Activated CD4-positive, alpha-beta T cell treated with anti-CD3 and anti-CD28 coated beads, Interleukin-2, amount 10 ng/mL, durations not matched to agents 7 days and 5 days (primary cell): ENCODE results near the gene EMID1. TPM values are rescaled to one million over a fixed set of nuclear protein-coding genes. Genes with fewer than 3 reads are reported as not detected.

Experiments
- CTCF ChIA-PET: fragments of 350-600 bp; sonication (Branson Sonifier 250); formaldehyde crosslinking; loops from one replicate; lab custom pipeline; 2021; ENCODE audit warnings: antibody characterized with exemption; lab: Charles Lee
- POLR2A ChIA-PET: fragments of 350-600 bp; sonication (Branson Sonifier 250); formaldehyde crosslinking; loops from one replicate; lab custom pipeline; 2021; ENCODE audit warnings: antibody characterized with exemption; lab: Charles Lee
- DNase-seq: peaks from one replicate; pipeline ENCODE4 v3.0.0-alpha.2; 2020
- H3K27ac Mint-ChIP-seq: one replicate; pipeline ENCODE4 v1.8.0; 2021; ENCODE audit warnings: mild to moderate bottlenecking, moderate library complexity, mixed read lengths
- H3K27me3 Mint-ChIP-seq: one replicate; pipeline ENCODE4 v1.8.0; 2021; ENCODE audit warnings: mixed read lengths
- H3K36me3 Mint-ChIP-seq: one replicate; pipeline ENCODE4 v1.8.0; 2021; ENCODE audit warnings: low read depth, mixed read lengths
- H3K4me1 Mint-ChIP-seq: one replicate; pipeline ENCODE4 v1.8.0; 2021; ENCODE audit warnings: mixed read lengths
- H3K4me3 Mint-ChIP-seq: one replicate; pipeline ENCODE4 v1.8.0; 2021; ENCODE audit warnings: mild to moderate bottlenecking, moderate library complexity, mixed read lengths
- H3K9me3 Mint-ChIP-seq: one replicate; pipeline ENCODE4 v1.8.0; 2021; ENCODE audit warnings: mixed read lengths
- total RNA-seq, 2 experiments: library from RNA; stranded (reverse); gene quantifications; one replicate each; pipeline ENCODE4 v1.2.3, GENCODE V29; 2021

The EMID1 gene
- total RNA-seq, result not detected

DNA sequence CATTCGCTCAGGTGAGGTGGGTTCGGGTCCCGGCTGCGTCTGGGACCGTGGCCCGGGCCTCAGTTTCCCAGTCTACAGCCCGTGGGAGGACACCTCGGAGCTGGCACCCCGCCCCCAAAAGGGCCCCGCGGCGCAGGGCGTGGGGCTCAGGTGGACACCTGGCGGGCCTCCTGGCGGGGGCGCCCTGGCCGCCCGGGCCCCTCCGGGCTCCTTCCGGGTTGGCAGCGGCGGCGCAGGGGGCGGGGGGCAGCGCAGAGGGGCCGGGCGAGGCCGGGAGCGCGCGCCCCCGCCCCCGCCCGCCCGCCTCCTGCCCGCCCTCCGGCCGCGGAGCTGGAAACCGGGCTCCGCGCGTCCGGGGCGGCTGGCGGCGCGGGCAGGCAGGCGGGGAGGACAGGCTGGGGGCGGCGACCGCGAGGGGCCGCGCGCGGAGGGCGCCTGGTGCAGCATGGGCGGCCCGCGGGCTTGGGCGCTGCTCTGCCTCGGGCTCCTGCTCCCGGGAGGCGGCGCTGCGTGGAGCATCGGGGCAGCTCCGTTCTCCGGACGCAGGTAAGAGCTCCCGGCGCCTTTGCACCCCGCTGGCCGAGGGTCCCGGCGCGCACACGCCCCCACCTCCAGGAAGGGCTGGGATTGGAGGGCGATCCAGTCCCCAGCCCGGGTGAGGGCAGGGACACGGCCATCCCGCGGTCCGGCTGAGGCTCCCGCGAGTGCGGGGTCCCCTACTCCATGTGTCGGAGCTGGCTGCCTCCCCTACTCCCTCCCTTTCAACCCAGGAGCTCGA, at the start of gene EMID1:
Gene EMID1 (plus strand): TSS at position 303 of the 778 bp plus-strand sequence. CDS start 143 bp downstream, at position 446.
- DNase-seq, result no peak
- H3K9me3 Mint-ChIP-seq, result no peaks in the 10 kb centered on the region
- ChIA-PET CTCF (interaction anchor here (0.5 to 1.2 kb wide), 5 partner anchors 8 to 221 kb away, joined by 3 to 4 read pairs (median 3); no protein-coding TSS in a partner anchor), POLR2A (interaction anchor here (0.6 kb wide), 1 partner anchor 26 kb away, joined by 4 read pairs; no protein-coding TSS in a partner anchor)
- peaks cover 31% of the 10 kb centered on the region for H3K4me1 Mint-ChIP-seq
- peaks cover 42% of the 10 kb centered on the region for H3K27me3 Mint-ChIP-seq
- no peak within 1 kb of the TSS for H3K27ac Mint-ChIP-seq
- no peak within 1 kb of the TSS for H3K4me3 Mint-ChIP-seq
- no peaks in the 10 kb centered on the region for H3K36me3 Mint-ChIP-seq

DNA sequence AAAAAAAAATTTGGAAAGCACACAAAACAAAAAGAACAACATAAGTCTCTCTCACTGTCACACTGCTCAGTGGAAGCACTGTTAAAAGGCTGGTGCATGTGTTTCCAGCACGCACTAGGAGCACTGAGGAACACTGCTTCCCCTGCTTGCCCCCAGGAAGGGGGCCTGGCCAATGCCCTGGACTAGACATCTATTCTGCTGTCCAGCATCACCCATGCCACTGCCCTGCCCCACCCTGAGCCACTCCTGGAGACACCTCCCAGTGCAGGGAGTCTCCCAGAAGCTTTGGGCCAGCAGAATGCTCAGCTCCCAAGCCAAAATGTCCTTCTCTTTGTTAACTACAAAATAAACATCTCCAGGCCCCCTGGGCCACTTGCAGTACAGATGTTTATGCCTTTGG, 49.7 kb upstream of the EMID1 start:
- ChIA-PET CTCF (no interaction called here), POLR2A (no interaction called here)
- Mint-ChIP-seq H3K27me3 (peaks cover 31% of the 10 kb centered on the region), H3K9me3 (no peaks in the 10 kb centered on the region), H3K4me3 (no peak overlapping the region), H3K36me3 (no peaks in the 10 kb centered on the region), H3K27ac (no peak overlapping the region), H3K4me1 (peaks cover 12% of the 10 kb centered on the region)
- DNase-seq, result no peak

DNA sequence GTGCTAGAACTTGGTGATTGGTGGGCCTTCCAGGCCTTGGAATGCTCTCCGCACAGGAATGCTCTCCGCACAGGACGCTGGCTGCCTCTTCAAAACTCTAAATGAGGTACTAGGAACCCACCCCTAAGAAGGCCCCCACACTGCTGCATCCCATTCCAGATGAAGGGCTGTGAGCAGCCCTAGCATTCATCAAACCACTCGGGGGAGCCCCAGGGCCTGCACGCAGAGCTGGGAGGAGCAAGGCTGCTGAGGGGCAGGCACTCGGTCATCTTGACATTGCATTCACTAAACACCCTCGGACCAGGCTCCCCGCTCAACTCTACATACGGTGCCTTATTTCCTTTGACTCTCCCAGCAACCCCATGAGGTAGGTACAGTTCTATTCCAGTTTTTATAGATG, 49.2 kb upstream of the EMID1 start:
- no peak overlapping the region for H3K4me3 Mint-ChIP-seq
- H3K4me1 Mint-ChIP-seq, result peaks cover 12% of the 10 kb centered on the region
- ChIA-PET CTCF (no interaction called here), POLR2A (no interaction called here)
- H3K9me3 Mint-ChIP-seq, result no peaks in the 10 kb centered on the region
- no peak for DNase-seq
- no peak overlapping the region for H3K27ac Mint-ChIP-seq
- no peaks in the 10 kb centered on the region for H3K36me3 Mint-ChIP-seq
- H3K27me3 Mint-ChIP-seq, result peaks cover 31% of the 10 kb centered on the region

DNA sequence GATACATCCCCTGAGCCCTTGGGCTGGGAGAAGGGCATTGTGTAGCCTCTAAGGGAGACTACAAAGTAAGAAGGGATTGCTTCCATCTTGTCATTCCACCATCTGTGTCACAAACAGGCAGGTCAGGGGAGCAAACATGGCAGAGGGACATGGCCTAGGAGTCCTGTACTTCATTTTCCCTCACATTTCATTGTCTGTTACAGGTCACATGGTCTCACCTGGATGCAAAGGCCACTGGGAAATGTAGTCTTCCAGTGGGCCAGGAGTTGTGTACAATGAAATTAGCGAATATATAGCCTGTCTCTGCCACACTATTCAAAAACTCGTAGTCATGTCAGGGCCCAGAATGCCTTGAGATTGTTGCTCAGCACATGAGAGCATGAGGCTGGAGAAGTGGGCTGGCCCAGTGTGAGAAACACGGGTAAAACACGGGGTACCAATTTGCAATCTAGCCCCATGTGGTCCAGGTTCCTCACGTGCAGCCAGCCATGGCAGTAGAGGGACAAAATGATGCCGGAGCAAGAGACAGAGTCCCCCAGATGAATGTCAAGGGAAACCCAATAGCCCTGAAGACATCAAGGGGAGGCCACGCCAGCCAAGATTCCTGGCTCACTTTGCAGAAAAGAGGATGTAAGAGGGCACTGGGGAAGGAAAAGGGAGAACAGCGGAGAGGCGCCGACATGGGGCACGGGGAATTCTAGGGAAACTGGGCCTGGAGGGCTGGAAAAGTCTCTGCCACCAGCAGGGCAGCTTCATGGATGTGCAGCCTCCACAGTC, 47.7 kb upstream of the EMID1 start:
- Mint-ChIP-seq H3K36me3 (no peaks in the 10 kb centered on the region), H3K9me3 (no peaks in the 10 kb centered on the region), H3K27me3 (peaks cover 26% of the 10 kb centered on the region), H3K4me1 (peaks cover 8% of the 10 kb centered on the region), H3K27ac (no peak overlapping the region), H3K4me3 (no peak overlapping the region)
- CTCF ChIA-PET, result no interaction called here
- POLR2A ChIA-PET, result no interaction called here
- DNase-seq, result no peak

DNA sequence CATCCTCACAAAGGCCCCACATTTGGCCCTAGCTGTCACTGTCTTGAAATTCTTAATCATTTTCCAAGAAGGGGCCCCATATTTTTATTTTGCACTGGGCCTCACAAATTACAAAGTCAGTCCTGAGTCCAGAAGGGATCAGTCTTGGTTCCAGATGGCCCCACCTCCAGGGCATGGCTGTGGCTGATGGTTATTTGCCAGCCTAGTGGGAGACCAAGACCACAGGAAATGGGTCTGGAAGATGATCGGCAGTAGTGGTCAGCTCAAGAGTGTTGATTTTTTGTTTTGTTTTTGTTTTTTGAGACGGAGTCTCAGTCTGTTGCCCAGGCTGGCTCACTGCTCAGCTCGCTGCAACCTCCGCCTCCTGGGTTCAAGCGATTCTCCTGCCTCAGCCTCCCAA, 47.1 kb upstream of the EMID1 start:
- no peak overlapping the region for H3K4me3 Mint-ChIP-seq
- DNase-seq, result no peak
- no peaks in the 10 kb centered on the region for H3K36me3 Mint-ChIP-seq
- POLR2A ChIA-PET, result no interaction called here
- peaks cover 22% of the 10 kb centered on the region for H3K27me3 Mint-ChIP-seq
- H3K4me1 Mint-ChIP-seq, result peaks cover 7% of the 10 kb centered on the region
- no peaks in the 10 kb centered on the region for H3K9me3 Mint-ChIP-seq
- no peak overlapping the region for H3K27ac Mint-ChIP-seq
- CTCF ChIA-PET, result no interaction called here

DNA sequence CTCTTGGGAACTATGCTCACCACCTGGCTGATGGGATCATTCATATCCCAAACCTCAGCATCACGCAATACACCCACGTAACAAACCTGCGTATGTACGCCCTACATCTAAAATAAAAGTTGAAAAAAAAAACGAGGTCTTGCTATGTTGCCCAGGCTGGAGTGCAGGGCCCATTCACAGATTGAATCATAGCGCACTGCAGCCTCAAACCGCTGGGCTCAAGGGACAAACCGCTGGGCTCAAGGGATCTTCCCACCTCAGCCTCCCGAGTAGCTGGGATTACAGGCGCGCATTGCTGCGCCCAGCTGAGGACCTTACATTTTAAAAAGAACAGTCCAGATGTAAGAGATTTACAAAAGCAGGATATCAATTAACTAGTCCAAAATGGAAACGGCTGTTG, 41.9 kb upstream of the EMID1 start:
- peaks cover 17% of the 10 kb centered on the region for H3K4me1 Mint-ChIP-seq
- no peak overlapping the region for H3K27ac Mint-ChIP-seq
- no peak for DNase-seq
- POLR2A ChIA-PET, result no interaction called here
- CTCF ChIA-PET, result interaction anchor here (0.7 kb wide), 1 partner anchor 335 kb away, joined by 3 read pairs; no protein-coding TSS in a partner anchor
- peaks cover 36% of the 10 kb centered on the region for H3K27me3 Mint-ChIP-seq
- H3K4me3 Mint-ChIP-seq, result no peak overlapping the region
- no peaks in the 10 kb centered on the region for H3K9me3 Mint-ChIP-seq
- no peaks in the 10 kb centered on the region for H3K36me3 Mint-ChIP-seq

DNA sequence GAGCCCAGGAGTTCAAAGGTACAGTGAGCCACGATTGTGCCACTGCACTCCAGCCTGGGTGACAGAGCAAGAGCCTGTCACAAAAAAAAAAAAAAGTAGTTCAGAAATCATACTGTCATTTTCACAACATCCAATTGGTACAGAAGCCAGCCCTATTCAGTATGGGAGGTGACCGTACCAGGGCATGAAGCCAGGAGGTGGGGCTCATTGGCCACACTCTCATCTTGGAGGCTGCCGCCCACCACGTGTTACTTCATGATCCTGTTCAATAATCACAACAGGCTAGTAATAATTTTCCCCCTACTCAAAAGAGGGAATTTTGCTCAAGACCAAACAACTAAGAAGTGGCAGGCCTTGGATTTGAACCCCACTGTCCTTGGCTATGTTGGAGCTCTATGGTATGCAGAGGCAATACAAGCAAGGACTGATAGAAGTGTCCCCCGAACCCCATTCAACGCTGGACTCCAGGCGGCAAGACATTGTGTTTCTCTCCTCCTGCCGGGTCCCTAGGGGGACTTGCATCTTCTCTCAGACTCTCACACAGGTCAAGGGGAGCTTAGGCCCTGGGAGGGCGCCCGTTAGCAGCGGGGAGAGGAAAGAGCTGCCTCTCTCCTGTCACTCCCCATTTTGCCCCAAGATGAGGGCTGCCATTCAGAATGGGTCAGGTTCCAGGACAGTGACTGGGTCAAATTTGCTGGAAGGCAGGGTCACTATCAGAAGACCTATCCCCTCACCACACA, 40.2 kb upstream of the EMID1 start:
- Mint-ChIP-seq H3K4me3 (no peak overlapping the region), H3K9me3 (no peaks in the 10 kb centered on the region), H3K36me3 (no peaks in the 10 kb centered on the region), H3K27ac (no peak overlapping the region), H3K4me1 (peaks cover 17% of the 10 kb centered on the region), H3K27me3 (peaks cover 35% of the 10 kb centered on the region)
- CTCF ChIA-PET, result interaction anchor here (2.4 kb wide), 1 partner anchor 11 kb away, joined by 5 read pairs; no protein-coding TSS in a partner anchor
- POLR2A ChIA-PET, result no interaction called here
- no peak for DNase-seq

DNA sequence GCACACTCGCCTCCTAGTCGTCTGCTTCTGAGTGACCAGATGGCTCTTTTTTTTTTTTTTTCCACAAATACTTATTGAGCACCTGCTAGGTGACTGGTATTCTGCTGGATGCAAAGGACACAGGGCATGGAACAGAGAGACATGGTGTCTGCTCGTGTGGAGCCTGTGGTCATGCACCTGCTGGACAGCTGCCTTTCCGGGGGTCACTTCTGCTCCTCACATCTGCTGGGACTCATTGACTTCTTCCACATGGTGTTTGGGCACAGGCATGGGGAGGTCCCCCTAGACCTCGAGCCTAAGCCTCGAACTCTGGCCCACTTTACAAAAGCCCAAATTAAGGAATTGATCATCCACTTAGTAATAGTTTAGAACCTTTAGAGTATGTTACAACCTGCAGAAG, 39.5 kb upstream of the EMID1 start:
- H3K4me3 Mint-ChIP-seq, result no peak overlapping the region
- H3K27me3 Mint-ChIP-seq, result peaks cover 31% of the 10 kb centered on the region
- POLR2A ChIA-PET, result no interaction called here
- H3K27ac Mint-ChIP-seq, result no peak overlapping the region
- CTCF ChIA-PET, result interaction anchor here (2.4 kb wide), 1 partner anchor 12 kb away, joined by 5 read pairs; no protein-coding TSS in a partner anchor
- H3K36me3 Mint-ChIP-seq, result no peaks in the 10 kb centered on the region
- H3K4me1 Mint-ChIP-seq, result peaks cover 17% of the 10 kb centered on the region
- no peaks in the 10 kb centered on the region for H3K9me3 Mint-ChIP-seq
- no peak for DNase-seq

DNA sequence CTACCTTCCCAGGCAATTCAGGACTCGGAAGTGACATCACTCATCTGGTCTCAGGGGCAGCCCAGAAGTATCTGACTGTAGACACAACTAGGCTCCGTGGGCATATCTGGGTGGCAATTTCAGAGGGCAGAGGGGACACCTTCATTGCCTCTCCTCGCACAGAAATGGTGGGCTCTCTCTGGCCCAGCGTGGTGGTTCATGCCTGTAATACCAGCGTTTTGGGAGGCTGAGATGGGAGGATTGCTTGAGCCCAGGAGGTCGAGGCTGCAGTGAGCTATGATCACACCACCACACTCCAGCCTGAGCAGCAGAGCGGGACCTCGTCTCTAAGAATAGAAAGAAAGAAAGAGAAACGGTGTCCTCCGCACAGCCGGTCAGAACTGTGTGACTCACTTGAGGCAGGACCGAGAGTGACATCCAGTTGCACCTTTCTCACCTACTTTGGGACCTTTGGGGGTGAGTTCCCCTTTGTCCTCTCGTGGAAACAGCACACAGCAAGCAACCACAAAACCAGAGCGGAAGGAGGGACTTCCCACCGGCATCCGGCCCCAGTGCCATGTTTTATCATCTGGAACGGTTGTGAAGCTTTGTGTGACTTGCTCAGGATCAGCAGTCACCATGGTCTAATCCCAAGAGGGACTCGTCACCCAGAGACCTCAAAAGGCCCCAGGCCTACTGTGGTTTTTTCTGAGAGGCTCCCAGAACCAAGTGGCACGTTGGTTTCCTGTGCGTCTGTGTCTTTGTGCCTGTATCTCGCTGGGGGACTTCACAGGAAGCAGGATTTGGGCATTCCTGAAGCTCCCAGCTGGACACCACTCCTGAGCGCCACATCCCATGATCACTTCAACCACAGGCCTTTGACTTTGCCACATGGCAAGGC, 38.4 kb upstream of the EMID1 start:
- H3K4me3 Mint-ChIP-seq, result peak overlapping the region; percentile 35
- peaks cover 28% of the 10 kb centered on the region for H3K27me3 Mint-ChIP-seq
- H3K36me3 Mint-ChIP-seq, result no peaks in the 10 kb centered on the region
- ChIA-PET POLR2A (no interaction called here), CTCF (interaction anchor here (0.6 to 2.4 kb wide), 5 partner anchors 13 to 785 kb away, joined by 3 to 5 read pairs (median 3); no protein-coding TSS in a partner anchor)
- DNase-seq, result peak; percentile 55
- H3K27ac Mint-ChIP-seq, result no peak overlapping the region
- peaks cover 17% of the 10 kb centered on the region for H3K4me1 Mint-ChIP-seq
- H3K9me3 Mint-ChIP-seq, result no peaks in the 10 kb centered on the region

DNA sequence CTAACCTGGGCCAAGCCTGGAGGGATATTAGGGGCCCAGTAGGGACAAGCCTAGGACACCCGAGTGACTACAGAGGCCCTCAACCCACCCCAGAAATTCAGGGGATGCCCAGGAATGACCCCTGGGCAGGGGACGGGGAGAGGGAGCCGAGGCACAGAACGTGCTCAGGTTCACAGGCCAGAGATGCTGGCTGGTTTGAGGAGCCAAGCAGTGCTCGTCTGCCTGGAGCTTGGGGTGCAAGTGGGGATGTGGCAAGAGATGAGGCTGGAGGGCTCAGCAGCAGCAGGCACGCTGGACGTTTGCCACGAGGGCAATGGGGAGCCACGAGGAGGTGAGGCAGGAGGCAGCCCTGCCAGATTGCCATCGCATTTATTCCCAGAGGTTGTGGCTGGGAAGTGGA, 34.0 kb upstream of the EMID1 start:
- H3K9me3 Mint-ChIP-seq, result peaks cover 11% of the 10 kb centered on the region
- no peak overlapping the region for H3K4me3 Mint-ChIP-seq
- ChIA-PET POLR2A (no interaction called here), CTCF (interaction anchor here (0.6 kb wide), 1 partner anchor 286 kb away, joined by 4 read pairs; no protein-coding TSS in a partner anchor)
- H3K4me1 Mint-ChIP-seq, result peaks cover 12% of the 10 kb centered on the region
- DNase-seq, result no peak
- peaks cover 25% of the 10 kb centered on the region for H3K27me3 Mint-ChIP-seq
- no peak overlapping the region for H3K27ac Mint-ChIP-seq
- H3K36me3 Mint-ChIP-seq, result peaks cover 2% of the 10 kb centered on the region

DNA sequence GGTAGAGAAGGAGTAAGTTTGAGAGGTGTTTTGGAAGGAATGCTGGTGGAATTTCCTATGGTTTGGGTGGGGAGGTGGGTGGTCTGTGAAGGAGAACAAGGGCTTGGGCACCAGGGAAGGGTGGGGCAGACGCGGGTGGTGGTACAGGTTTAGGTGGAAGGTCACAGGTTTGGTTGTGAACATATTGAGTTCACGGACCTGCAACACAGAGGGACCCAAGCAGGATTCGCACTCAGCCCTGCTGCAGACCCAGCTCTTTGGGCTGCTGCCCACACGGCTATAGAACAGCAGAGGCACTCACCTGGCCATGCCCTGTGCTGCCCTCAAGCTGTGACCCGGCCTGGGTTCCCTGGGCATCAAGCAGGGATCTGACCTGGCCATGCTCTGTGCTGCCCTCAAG, 33.5 kb upstream of the EMID1 start:
- Mint-ChIP-seq H3K4me3 (no peak overlapping the region), H3K27me3 (peaks cover 25% of the 10 kb centered on the region)

More for the DNA sequence above, 33.5 kb upstream of the EMID1 start:
- Mint-ChIP-seq H3K4me1 (peaks cover 7% of the 10 kb centered on the region), H3K9me3 (peaks cover 11% of the 10 kb centered on the region), H3K27ac (no peak overlapping the region), H3K36me3 (peaks cover 2% of the 10 kb centered on the region)
- ChIA-PET POLR2A (no interaction called here), CTCF (interaction anchor here (0.6 kb wide), 1 partner anchor 287 kb away, joined by 4 read pairs; no protein-coding TSS in a partner anchor)
- DNase-seq, result no peak
